GM23338 (cell line): ENCODE measurements around the gene CLDN2.

Experiments used
- CREB1 ChIP-seq: fragments of 250-450 bp; sonication (Bioruptor Pico); IDR thresholded peaks from 2 replicates; pipeline ENCODE4 v1.5.0; 2020; ENCODE audit warnings: low read depth, mild to moderate bottlenecking, moderate library complexity
- CTCF ChIP-seq, 2 experiments: fragments of 200-600 bp in 1 of 2; sonication (generic) in 1 of 2; conservative IDR thresholded peaks; 2 replicates each; pipeline versions ENCODE4 v1.5.1 to v1.6.1; 2016 to 2017; ENCODE audit warnings: antibody characterized with exemption in 2 of 2, low read depth in 2 of 2, mild to moderate bottlenecking in 2 of 2, moderate library complexity in 1 of 2
- ETS1 ChIP-seq: IDR thresholded peaks from 2 replicates; pipeline ENCODE4 v1.6.1; 2016; ENCODE audit warnings: antibody characterized with exemption
- EZH2 ChIP-seq: fragments of 200-600 bp; sonication (generic); IDR thresholded peaks from one replicate; pipeline ENCODE4 v1.8.0; 2017; ENCODE audit warnings: antibody characterized with exemption, mild to moderate bottlenecking, low read depth; ENCODE audit not compliant: unreplicated experiment
- EZH2phosphoT487 ChIP-seq: fragments of 200-600 bp; sonication (generic); IDR thresholded peaks from one replicate; pipeline ENCODE4 v1.8.1; 2018; ENCODE audit warnings: antibody characterized with exemption; ENCODE audit not compliant: unreplicated experiment
- JUNB ChIP-seq: IDR thresholded peaks from one replicate; pipeline ENCODE4 v1.6.1; 2016; ENCODE audit warnings: antibody characterized with exemption; ENCODE audit not compliant: unreplicated experiment
- NANOG ChIP-seq: IDR thresholded peaks from 2 replicates; pipeline ENCODE4 v1.6.1; 2016; ENCODE audit warnings: antibody characterized with exemption, borderline replicate concordance
- POLR2AphosphoS5 ChIP-seq: IDR thresholded peaks from 2 replicates; pipeline ENCODE4 v1.6.1; 2016; ENCODE audit warnings: antibody characterized with exemption, low read depth
- STAT1 ChIP-seq: IDR thresholded peaks from one replicate; pipeline ENCODE4 v1.6.1; 2016; ENCODE audit warnings: antibody characterized with exemption; ENCODE audit not compliant: unreplicated experiment
- ZNF114 ChIP-seq: fragments of 250-450 bp; sonication (Bioruptor Pico); IDR thresholded peaks from 2 replicates; pipeline ENCODE4 v1.5.0; 2020; ENCODE audit warnings: mild to moderate bottlenecking, moderate library complexity
- ZNF331 ChIP-seq: fragments of 250-450 bp; sonication (Bioruptor Pico); IDR thresholded peaks from 2 replicates; pipeline ENCODE4 v1.5.0; 2020; ENCODE audit warnings: low read depth, mild to moderate bottlenecking, moderate library complexity
- TF ChIP-seq, protein P1 (sequence below): IDR thresholded peaks from one replicate; pipeline ENCODE4 v1.6.1; 2018; ENCODE audit warnings: antibody characterized with exemption; ENCODE audit not compliant: unreplicated experiment
- TF ChIP-seq, protein P2 (sequence below): fragments of 250-450 bp; sonication (Bioruptor Pico); IDR thresholded peaks from 2 replicates; pipeline ENCODE4 v1.5.0; 2020; ENCODE audit warnings: mild to moderate bottlenecking, moderate library complexity

DNA sequence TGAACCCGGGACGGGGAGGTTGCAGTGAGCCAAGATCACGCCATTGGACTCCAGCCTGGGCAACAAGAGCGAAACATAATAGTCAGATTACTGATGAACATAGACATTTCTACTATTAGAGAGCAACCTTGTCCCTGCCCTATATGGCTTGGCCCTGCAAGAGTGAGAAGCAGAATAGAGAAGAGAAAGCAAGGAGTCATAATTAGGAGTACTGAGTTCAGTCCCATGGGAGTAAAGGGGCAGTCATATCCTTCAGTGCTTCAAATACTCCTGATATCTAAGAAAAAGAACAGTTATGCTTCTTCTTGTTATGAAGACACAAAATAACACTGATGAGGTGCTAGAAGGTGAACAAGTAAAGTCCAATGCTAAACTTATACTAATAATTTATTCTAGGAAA lies 33.8 kb downstream of the CLDN2 start:
- no peak for TF ChIP-seq CTCF (conservative IDR thresholded peaks at IDR 0.05; ENCODE audit: low read depth in 2 of 2)
- TF ChIP-seq, protein P1, sequence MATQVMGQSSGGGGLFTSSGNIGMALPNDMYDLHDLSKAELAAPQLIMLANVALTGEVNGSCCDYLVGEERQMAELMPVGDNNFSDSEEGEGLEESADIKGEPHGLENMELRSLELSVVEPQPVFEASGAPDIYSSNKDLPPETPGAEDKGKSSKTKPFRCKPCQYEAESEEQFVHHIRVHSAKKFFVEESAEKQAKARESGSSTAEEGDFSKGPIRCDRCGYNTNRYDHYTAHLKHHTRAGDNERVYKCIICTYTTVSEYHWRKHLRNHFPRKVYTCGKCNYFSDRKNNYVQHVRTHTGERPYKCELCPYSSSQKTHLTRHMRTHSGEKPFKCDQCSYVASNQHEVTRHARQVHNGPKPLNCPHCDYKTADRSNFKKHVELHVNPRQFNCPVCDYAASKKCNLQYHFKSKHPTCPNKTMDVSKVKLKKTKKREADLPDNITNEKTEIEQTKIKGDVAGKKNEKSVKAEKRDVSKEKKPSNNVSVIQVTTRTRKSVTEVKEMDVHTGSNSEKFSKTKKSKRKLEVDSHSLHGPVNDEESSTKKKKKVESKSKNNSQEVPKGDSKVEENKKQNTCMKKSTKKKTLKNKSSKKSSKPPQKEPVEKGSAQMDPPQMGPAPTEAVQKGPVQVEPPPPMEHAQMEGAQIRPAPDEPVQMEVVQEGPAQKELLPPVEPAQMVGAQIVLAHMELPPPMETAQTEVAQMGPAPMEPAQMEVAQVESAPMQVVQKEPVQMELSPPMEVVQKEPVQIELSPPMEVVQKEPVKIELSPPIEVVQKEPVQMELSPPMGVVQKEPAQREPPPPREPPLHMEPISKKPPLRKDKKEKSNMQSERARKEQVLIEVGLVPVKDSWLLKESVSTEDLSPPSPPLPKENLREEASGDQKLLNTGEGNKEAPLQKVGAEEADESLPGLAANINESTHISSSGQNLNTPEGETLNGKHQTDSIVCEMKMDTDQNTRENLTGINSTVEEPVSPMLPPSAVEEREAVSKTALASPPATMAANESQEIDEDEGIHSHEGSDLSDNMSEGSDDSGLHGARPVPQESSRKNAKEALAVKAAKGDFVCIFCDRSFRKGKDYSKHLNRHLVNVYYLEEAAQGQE, result no peak
- no peak for TF ChIP-seq POLR2AphosphoS5
- no peak for TF ChIP-seq ZNF331
- no peak for TF ChIP-seq EZH2
- TF ChIP-seq, protein P2, sequence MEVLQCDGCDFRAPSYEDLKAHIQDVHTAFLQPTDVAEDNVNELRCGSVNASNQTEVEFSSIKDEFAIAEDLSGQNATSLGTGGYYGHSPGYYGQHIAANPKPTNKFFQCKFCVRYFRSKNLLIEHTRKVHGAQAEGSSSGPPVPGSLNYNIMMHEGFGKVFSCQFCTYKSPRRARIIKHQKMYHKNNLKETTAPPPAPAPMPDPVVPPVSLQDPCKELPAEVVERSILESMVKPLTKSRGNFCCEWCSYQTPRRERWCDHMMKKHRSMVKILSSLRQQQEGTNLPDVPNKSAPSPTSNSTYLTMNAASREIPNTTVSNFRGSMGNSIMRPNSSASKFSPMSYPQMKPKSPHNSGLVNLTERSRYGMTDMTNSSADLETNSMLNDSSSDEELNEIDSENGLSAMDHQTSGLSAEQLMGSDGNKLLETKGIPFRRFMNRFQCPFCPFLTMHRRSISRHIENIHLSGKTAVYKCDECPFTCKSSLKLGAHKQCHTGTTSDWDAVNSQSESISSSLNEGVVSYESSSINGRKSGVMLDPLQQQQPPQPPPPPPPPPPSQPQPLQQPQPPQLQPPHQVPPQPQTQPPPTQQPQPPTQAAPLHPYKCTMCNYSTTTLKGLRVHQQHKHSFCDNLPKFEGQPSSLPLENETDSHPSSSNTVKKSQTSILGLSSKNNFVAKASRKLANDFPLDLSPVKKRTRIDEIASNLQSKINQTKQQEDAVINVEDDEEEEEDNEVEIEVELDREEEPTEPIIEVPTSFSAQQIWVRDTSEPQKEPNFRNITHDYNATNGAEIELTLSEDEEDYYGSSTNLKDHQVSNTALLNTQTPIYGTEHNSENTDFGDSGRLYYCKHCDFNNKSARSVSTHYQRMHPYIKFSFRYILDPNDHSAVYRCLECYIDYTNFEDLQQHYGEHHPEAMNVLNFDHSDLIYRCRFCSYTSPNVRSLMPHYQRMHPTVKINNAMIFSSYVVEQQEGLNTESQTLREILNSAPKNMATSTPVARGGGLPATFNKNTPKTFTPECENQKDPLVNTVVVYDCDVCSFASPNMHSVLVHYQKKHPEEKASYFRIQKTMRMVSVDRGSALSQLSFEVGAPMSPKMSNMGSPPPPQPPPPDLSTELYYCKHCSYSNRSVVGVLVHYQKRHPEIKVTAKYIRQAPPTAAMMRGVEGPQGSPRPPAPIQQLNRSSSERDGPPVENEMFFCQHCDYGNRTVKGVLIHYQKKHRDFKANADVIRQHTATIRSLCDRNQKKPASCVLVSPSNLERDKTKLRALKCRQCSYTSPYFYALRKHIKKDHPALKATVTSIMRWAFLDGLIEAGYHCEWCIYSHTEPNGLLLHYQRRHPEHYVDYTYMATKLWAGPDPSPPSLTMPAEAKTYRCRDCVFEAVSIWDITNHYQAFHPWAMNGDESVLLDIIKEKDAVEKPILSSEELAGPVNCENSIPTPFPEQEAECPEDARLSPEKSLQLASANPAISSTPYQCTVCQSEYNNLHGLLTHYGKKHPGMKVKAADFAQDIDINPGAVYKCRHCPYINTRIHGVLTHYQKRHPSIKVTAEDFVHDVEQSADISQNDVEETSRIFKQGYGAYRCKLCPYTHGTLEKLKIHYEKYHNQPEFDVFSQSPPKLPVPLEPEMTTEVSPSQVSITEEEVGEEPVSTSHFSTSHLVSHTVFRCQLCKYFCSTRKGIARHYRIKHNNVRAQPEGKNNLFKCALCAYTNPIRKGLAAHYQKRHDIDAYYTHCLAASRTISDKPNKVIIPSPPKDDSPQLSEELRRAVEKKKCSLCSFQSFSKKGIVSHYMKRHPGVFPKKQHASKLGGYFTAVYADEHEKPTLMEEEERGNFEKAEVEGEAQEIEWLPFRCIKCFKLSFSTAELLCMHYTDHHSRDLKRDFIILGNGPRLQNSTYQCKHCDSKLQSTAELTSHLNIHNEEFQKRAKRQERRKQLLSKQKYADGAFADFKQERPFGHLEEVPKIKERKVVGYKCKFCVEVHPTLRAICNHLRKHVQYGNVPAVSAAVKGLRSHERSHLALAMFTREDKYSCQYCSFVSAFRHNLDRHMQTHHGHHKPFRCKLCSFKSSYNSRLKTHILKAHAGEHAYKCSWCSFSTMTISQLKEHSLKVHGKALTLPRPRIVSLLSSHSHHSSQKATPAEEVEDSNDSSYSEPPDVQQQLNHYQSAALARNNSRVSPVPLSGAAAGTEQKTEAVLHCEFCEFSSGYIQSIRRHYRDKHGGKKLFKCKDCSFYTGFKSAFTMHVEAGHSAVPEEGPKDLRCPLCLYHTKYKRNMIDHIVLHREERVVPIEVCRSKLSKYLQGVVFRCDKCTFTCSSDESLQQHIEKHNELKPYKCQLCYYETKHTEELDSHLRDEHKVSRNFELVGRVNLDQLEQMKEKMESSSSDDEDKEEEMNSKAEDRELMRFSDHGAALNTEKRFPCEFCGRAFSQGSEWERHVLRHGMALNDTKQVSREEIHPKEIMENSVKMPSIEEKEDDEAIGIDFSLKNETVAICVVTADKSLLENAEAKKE, result no peak
- TF ChIP-seq CREB1 (CRISPR knock-in tag), result no peak
- no peak for TF ChIP-seq EZH2phosphoT487
- TF ChIP-seq JUNB, result no peak
- TF ChIP-seq NANOG, result no peak
- no peak for TF ChIP-seq ZNF114
- TF ChIP-seq STAT1, result no peak
- no peak for TF ChIP-seq ETS1
